Fibroblast of skin of left quadriceps (primary cell): Measurements from ENCODE around the gene APIP.

Experiments used
- DNase-seq, 2 experiments: peaks; one replicate each; pipeline ENCODE4 v3.0.0-alpha.2; 2013; ENCODE audit warnings: low read depth in 2 of 2

Gene APIP

GRCh38 chr11:34887260-34887659 is 28.9 kb downstream of the APIP start:
- no peak for DNase-seq

GRCh38 chr11:34886609-34887008 is 29.6 kb downstream of the APIP start:
- DNase-seq, result no peak

DNA sequence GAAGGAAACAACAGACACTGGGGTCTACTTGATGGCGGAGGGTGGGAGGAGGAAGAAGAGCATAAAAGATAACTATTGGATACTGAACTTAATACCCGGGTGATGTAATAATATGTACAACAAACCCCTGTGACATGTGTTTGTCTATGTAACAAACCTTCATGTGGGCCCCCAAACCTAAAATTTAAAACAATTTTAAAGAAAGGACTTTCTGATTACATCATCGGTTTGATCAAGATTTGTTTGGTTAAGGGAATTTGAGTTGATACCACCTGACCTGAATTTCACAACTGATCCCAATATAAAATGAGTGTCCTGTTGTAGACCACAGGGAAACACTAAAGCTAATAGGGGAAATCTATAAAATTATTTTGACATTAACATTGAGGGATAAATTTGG is 34.3 kb downstream of the APIP start:
- no peak for DNase-seq

- no peak for DNase-seq
These were observed 38.7 kb downstream of the APIP start for GRCh38 chr11:34877375-34877975.

- no peak for DNase-seq
These were observed 42.0 kb downstream of the APIP start for GRCh38 chr11:34874202-34874601.

GRCh38 chr11:34870548-34871196 is 45.5 kb downstream of the APIP start:
- DNase-seq, result no peak

- no peak for DNase-seq
These were observed 46.8 kb downstream of the APIP start for GRCh38 chr11:34869425-34869824.

DNA sequence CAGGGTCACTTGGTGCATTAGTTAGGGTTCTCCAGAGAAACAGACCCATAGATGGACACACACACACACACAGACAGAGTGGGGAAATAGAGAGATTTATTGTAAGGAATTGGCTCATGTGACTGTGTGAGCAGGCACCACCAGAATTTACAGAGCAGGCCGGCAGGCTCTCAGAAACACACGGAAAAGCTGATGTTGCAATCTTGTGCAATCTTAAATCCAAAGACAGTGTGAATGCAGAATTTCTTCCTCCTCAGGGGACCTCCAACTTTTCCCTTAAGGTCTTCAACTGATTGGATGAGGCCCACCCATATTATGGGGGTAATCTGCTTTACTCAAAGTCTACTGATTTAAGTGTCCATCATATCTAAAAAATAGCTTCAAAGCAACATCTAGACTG is 49.8 kb downstream of the APIP start:
- DNase-seq, result peak; percentile 6 to 14

- DNase-seq, result no peak
These were observed 50.9 kb downstream of the APIP start for GRCh38 chr11:34865261-34865660.

DNA sequence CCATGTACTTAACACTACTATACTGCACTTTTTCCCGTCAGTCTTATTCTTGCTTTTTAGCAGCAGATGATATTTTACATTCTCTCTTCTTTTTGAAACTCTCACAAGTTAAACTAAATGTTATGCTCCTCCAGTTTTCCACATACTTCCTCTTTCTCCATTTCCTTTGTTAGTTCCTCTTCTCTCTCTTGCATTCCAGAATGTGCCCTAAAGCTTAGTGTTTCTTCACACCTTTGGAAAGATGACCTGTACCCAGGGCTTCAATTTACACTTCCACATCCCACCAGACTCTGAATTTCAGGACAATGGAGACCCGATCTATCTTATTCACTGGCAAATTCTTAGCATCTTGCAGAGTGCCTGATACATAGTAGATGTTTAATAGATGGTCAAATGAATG is 51.8 kb downstream of the APIP start:
- DNase-seq, result no peak

GRCh38 chr11:34863048-34863447 is 53.1 kb downstream of the APIP start:
- DNase-seq, result no peak

DNA sequence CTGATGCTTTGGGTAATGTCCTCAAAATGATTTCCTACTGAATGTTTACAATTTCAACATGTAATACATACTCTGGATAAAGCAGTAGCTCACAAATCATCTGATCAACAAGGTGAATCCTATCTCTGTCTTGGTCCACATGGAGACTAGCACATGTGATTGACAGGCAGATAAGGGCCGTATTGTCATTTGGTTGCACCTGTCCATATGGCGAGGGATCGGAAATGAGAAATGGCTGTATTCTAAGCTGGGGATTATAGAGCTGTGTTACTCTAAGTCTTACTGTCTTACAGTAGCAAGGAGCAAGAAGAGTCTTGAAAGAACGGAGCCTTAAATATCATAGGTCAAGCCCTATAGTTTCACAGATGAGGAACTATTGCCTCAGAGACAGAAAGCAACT is 55.7 kb downstream of the APIP start:
- no peak for DNase-seq

GRCh38 chr11:34860034-34860433 is 56.1 kb downstream of the APIP start:
- DNase-seq, result no peak

GRCh38 chr11:34859496-34859895 is 56.7 kb downstream of the APIP start:
- DNase-seq, result no peak

- DNase-seq, result no peak
These were observed 58.7 kb downstream of the APIP start for GRCh38 chr11:34857463-34857862.

DNA sequence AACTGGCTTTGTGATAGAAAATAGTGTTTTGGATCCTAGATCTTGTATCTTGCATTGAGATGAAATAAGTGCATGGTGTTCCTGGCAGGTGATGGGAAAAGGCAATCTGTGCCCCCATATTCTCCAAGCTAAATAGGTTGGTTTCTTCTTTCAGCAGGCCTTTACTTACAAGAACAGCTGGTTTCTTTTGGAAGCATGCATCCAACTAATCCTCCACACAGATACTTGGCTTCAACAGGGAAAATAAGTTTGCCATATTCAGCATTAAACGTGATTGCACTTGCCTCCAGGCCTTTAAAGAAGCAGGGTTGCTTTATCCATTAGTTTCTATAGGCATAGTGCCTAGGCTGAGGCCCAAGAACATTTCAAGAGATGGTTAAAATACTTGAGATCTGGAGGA is 59.9 kb downstream of the APIP start:
- DNase-seq, result no peak

DNA sequence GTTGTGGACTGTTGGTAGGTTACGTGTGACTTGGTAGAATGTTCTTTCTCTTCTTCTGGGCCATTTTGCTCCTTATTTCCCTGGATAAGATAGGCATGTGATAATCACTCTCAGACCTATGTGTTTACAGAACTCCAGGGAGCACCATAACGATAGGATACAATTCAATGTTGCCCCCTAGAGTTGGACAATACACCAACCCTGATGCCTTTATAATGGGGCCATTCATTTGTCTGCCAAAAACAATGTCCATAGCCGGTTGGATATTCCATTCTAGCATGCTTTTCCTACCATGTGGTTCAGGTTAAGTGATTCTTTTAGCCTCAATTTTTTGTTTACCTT is 60.5 kb downstream of the APIP start:
- no peak for DNase-seq

DNA sequence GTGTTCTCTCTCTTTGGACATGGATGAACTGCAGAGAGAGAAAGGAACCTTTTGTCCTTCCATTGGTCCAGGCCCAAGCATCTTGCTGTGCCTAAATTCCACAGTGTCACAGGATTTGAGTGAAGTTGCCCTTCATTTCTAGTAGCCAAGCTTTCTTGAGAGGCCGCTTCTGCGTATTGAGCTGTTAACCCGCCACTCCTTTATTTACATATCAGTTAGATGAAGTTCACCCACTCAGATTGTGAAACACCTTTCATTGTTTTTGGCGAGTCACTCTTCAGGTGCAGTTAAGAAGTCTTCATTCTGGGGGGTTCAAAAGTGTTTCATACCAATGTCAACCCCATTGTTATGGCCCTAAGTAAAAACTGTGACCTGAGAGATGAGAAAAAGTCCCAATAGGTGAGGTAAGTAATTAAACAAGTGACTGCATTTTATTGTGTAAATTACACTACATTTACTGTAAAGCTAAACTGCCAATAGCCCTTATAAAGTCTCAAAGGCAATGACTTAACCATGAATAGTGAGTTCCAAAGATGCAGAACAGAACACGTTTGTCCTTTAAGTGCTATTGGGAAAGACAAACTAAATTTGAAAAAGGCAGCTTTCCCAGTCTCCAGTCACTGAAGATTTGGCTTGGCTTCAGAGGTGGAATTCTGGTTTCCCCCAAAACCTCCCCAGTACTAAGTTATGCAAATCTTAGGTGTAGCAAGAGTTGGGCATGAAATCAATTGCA is 61.0 kb downstream of the APIP start:
- DNase-seq, result no peak

GRCh38 chr11:34851916-34852315 is 64.3 kb downstream of the APIP start:
- DNase-seq, result no peak

GRCh38 chr11:34850334-34850733 is 65.8 kb downstream of the APIP start:
- DNase-seq, result no peak

DNA sequence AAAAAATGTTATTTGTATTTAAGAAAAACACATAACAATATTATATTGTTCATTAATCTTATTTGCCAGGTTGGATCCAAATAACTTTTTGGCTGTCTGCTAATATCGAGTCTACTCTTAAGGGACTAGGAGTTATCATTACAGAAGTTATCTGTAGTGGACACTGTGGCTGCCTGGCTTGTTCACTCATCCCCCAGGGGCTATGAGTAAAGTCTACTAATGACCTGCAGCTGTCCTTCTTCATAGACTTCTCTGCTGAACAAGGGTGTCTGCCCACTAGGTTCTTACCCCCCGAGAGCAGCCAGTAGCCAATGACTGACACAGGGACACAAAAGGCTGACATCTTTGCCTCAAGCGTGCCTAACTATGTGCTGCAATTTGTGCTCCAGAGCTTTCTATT is 69.7 kb downstream of the APIP start:
- no peak for DNase-seq

DNA sequence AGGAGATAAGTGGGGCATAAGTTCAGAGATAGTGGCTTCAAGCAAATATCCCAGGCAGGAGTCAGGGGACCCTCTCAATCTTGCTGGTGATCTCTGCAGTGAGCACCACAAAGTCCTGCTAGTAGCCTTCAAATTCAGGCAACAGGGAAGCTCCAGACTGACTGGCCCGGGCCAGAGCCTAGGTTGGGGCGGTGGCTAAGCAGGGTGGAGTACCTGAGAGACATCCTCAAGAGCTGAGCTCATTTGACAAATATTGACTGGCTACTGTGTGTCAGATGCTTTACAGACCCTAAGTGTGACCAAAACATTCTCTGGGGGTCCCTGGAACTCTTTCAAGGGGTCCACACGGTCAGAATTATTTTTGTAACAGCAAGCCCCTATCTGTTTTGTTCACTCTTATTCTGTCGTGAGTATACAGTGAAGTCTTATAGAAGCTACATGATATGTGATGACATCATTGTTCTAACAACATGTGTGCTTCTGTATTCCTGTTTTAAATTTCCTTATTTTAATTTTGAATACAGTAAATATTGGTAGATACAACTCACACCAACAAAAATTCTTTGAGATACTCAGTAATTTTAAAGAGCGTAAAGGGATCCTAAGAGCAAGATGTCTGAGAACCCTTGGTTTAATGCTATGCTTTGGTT is 71.6 kb downstream of the APIP start:
- DNase-seq, result no peak

DNA sequence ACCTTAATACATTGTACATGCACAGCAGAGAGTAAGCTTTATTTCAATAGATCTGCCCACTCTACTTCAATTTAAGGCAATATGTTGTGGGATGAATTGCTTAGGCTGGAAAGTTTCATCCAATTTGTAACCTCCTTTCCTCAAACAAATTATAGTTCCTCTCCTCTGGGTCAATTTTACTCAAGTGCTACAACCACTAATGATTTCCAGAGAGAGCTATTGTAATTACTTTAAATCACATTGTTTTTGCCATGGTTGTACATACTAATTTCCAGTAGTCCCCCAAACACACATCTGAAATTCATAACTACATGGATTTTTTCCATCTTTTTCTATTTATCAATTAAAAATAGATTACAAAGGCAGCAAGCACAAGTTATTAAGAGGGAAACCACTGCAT is 72.9 kb downstream of the APIP start:
- no peak for DNase-seq
